NT2/D1 (cell line): ENCODE data around the gene HM13.
"Not testable (repeated sequence)": the region's sequence is repeated elsewhere in the genome, so short reads cannot be mapped to it uniquely, and the experiment has no call there.

Experiments
- DNase-seq: peaks from one replicate; pipeline ENCODE4 v3.0.0-alpha.2; 2011; ENCODE audit warnings: low read depth, low spot score
- H3K27me3 ChIP-seq: 2 replicates; pipeline ENCODE4 v1.6.0; 2011; ENCODE audit warnings: mild to moderate bottlenecking; ENCODE audit not compliant: insufficient read length, insufficient read depth
- H3K36me3 ChIP-seq: 2 replicates; pipeline ENCODE4 v1.6.1; 2011; ENCODE audit warnings: mild to moderate bottlenecking, low read length, mixed read lengths; ENCODE audit not compliant: insufficient read depth, insufficient read length
- H3K4me1 ChIP-seq: 2 replicates; pipeline ENCODE4 v1.5.1; 2011; ENCODE audit not compliant: insufficient read depth, insufficient read length
- H3K4me3 ChIP-seq: 2 replicates; pipeline ENCODE4 v1.5.1; 2011; ENCODE audit warnings: low read depth; ENCODE audit not compliant: insufficient read length
- H3K9ac ChIP-seq: 2 replicates; pipeline ENCODE4 v1.6.0; 2011; ENCODE audit warnings: low read depth; ENCODE audit not compliant: insufficient read length
- H3K9me3 ChIP-seq: 2 replicates; pipeline ENCODE4 v1.5.1; 2011; ENCODE audit warnings: mild to moderate bottlenecking, low read length; ENCODE audit not compliant: insufficient read depth
- SUZ12 ChIP-seq: IDR thresholded peaks from 2 replicates; pipeline ENCODE4 v1.6.1; 2011; ENCODE audit not compliant: insufficient read length, insufficient read depth; ENCODE audit errors: extremely low read depth
- YY1 ChIP-seq: IDR thresholded peaks from 2 replicates; pipeline ENCODE4 v1.6.1; 2011; ENCODE audit not compliant: insufficient read length, insufficient read depth
- ZNF274 ChIP-seq: IDR thresholded peaks from 2 replicates; pipeline ENCODE4 v1.6.1; 2011; ENCODE audit warnings: mild to moderate bottlenecking, low read depth, low read length

Gene HM13

DNA sequence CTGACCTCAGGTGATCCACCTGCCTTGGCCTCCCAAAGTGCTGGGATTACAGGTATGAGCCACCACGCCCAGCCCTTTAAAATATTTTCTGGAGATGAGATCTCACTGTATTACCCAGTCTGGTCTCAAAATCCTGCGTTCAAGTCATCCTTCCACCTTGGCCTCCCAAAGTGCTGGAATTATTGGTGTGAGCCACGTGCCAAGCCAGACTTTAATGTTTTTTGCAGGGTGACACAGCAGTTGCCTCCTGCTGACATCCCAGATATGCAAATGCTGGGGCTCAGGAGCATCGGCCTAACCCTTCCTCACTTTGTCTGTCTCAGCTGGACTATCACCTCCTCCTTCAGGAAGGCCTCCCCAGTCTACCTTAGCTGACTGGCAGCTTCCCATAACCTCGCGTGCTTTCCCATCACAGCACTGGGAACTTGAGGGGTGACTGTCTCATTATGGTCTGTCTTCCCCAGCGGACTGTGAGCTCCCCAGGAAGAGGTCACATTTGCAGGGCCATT is 76.5 kb downstream of the HM13 start:
- H3K27me3 ChIP-seq: no peaks in the 10 kb centered on the region
- DNase-seq: no peak
- no peak overlapping the region for H3K9ac ChIP-seq
- H3K9me3 ChIP-seq: no peaks in the 10 kb centered on the region
- no peak overlapping the region for H3K4me3 ChIP-seq
- H3K4me1 ChIP-seq: peaks cover 12% of the 10 kb centered on the region
- no peak for TF ChIP-seq ZNF274
- no peaks in the 10 kb centered on the region for H3K36me3 ChIP-seq

DNA sequence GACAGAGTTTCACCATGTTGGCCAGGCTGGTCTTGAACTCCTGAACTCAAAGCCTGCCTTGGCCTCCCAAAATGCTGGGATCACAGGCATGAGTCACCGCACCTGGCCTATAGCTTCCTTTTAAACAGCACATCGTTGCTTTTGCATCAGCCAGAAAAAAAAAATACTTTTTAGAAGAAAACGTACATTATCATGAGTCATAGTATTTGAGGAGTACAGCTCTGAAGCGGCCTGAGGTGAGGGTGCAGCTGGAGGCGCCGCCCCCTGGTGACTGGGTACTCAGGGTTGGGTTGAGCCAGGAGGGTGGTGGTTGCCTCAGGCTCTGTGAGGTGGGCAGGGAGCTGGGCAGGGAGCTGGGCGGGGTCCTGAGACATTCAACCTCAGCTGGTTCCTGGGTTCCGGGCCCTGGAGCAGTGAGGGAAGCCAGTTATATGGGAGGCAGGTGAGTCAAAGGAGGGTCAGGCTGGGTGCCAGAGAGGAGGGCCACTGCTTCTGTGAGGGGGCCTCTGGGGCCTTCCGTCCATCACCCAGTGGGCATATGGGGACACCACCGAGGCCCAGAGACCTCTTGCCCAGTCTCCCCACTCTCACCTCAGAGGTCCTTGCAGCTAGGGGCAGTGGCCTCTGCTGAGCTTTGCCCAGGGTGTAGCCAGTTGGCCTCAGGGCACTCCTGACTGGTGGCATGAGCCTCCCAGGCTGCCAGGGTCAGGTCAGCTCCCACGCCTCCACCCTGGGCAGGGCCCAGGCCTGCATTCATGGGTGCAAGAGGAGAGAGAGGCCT is 79.2 kb downstream of the HM13 start:
- Histone ChIP-seq H3K9me3 (no peaks in the 10 kb centered on the region), H3K9ac (peak overlapping the region; percentile 33), H3K27me3 (no peaks in the 10 kb centered on the region), H3K4me1 (peaks cover 12% of the 10 kb centered on the region), H3K4me3 (no peak overlapping the region), H3K36me3 (no peaks in the 10 kb centered on the region)
- no peak for DNase-seq
- TF ChIP-seq YY1 (no peak), ZNF274 (no peak), SUZ12 (no peak)

DNA sequence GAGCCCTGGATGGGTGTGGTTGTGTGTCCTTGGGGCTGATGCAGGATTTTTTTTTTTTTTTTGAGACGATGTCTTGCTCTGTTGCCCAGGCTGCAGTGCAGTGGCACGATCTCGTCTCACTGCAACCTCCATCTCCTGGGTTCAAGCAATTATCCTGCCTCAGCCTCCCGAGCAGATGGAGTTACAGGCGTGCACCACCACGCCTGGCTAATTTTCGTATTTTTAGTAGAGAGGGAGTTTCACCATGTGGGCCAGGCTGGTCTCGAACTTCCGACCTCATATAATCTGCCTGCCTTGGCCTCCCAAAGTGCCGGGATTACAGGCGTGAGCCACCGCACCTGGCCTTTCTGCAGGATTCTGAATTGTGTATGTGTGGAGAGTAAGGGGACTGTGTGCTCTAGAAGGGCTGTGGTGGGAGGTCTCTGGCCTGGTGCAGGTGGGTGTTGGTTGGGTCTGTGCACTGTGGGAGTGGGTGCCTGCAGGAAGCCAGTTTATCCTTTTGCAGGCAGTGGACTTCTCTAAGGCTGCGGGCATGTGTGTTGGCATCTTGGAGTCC is 79.8 kb downstream of the HM13 start:
- H3K9me3 ChIP-seq: no peaks in the 10 kb centered on the region
- no peak for TF ChIP-seq SUZ12
- TF ChIP-seq YY1: no peak
- no peak for TF ChIP-seq ZNF274
- no peak overlapping the region for H3K4me3 ChIP-seq
- no peaks in the 10 kb centered on the region for H3K27me3 ChIP-seq
- no peaks in the 10 kb centered on the region for H3K36me3 ChIP-seq
- peak overlapping the region; percentile 63 for H3K9ac ChIP-seq
- DNase-seq: no peak
- peaks cover 12% of the 10 kb centered on the region for H3K4me1 ChIP-seq

GRCh38 chr20:31594558-31595379 is 80.5 kb downstream of the HM13 start:
- TF ChIP-seq YY1: peak; percentile 8
- no peak for TF ChIP-seq SUZ12
- TF ChIP-seq ZNF274: no peak
- no peaks in the 10 kb centered on the region for H3K36me3 ChIP-seq
- H3K27me3 ChIP-seq: no peaks in the 10 kb centered on the region
- no peak overlapping the region for H3K4me3 ChIP-seq
- peak overlapping the region; percentile 63 for H3K9ac ChIP-seq
- DNase-seq: no peak
- peaks cover 12% of the 10 kb centered on the region for H3K4me1 ChIP-seq
- no peaks in the 10 kb centered on the region for H3K9me3 ChIP-seq

GRCh38 chr20:31595380-31595653 is 81.1 kb downstream of the HM13 start:
- H3K36me3 ChIP-seq: no peaks in the 10 kb centered on the region
- TF ChIP-seq YY1 (no peak), SUZ12 (no peak)
- H3K9ac ChIP-seq: no peak overlapping the region
- H3K4me3 ChIP-seq: no peak overlapping the region
- H3K27me3 ChIP-seq: no peaks in the 10 kb centered on the region
- no peak for DNase-seq
- no peaks in the 10 kb centered on the region for H3K9me3 ChIP-seq
- peaks cover 12% of the 10 kb centered on the region for H3K4me1 ChIP-seq

GRCh38 chr20:31595654-31596411 is 81.6 kb downstream of the HM13 start:
- Histone ChIP-seq H3K27me3 (no peaks in the 10 kb centered on the region), H3K4me1 (peaks cover 12% of the 10 kb centered on the region), H3K36me3 (no peaks in the 10 kb centered on the region), H3K4me3 (no peak overlapping the region), H3K9ac (peak overlapping the region; percentile 84), H3K9me3 (no peaks in the 10 kb centered on the region)
- DNase-seq: no peak
- TF ChIP-seq ZNF274 (no peak), SUZ12 (no peak), YY1 (no peak)

GRCh38 chr20:31596412-31596715 is 82.1 kb downstream of the HM13 start:
- peak overlapping the region; percentile 84 for H3K9ac ChIP-seq
- H3K4me3 ChIP-seq, H3K9me3 ChIP-seq, DNase-seq, H3K36me3 ChIP-seq, H3K27me3 ChIP-seq: not testable (repeated sequence)
- peaks cover 12% of the 10 kb centered on the region for H3K4me1 ChIP-seq
